SW480 (cell line): ENCODE data around the gene SLC13A5.
"Not testable (repeated sequence)": the region's sequence is repeated elsewhere in the genome, so short reads cannot be mapped to it uniquely, and the experiment has no call there.

Experiments
- DNase-seq: peaks from one replicate; pipeline ENCODE4 v3.0.0-alpha.2; 2016; ENCODE audit warnings: low spot score

SLC13A5 gene

DNA sequence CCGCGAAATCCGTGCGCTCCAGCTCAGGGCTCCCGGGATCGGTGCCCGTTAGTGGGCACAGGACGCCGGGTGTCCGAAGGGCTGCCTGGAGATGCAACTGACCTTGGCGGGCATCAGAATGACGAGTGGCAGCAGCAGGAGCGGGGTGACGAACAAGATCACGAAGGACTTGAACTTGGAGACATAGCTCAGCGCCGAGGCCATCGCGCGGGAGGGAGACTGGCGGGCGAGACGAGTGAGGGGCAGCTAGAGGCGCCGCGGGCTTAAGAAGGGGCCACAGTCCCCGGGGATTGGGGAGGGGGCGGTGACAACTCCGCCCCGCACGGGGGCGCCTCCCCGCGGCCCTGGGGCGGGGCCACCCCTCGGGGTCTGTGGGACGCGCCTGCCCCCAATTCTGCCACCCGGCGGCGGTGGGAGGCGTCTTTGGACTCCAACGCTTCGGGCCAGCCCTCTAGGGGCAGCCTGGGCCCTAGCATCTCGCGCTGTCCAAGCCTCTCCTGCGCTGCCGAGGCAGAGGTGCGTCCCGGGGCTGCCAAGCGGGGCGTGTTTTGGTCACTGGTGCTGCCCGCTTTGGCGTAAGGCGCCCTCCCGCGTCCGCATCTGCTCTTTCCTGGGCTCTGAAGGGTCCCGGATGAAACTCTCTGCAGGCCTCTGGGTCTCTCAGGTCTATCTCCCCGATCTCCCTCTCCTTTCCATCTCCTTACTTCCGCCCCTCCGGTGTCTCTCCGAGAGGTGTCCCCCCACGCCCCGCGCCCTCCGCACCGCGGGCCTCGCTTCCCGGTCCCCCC, at the start of gene SLC13A5:
SLC13A5 (minus strand) TSS at position 240 of the 788 bp plus-strand sequence; CDS start at position 204, 36 bp downstream.
- no peak for DNase-seq

- DNase-seq, result no peak
These were observed 48.6 kb upstream of the SLC13A5 start for GRCh38 chr17:6761779-6762178.

DNA sequence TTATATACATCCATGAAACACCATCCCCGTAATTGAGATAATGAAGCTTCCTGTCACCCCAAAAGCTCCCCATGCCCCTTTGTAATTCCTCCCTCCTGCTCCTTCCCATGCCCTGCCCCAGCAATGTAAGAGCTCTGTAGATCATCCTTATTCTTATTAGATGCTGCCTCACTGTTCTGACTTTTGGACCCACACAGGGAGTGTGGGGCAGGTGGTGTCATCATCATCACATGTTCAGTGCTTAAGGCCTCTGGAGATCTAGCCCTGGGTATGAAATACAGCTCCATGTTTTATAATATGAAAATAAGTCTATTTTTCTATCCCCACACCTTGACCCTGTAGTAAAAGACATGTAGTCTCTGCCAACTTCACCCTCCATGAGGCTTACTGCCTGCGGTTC, 44.6 kb upstream of the SLC13A5 start:
- DNase-seq, result no peak

GRCh38 chr17:6756425-6757031, 43.4 kb upstream of the SLC13A5 start:
- no peak for DNase-seq

DNA sequence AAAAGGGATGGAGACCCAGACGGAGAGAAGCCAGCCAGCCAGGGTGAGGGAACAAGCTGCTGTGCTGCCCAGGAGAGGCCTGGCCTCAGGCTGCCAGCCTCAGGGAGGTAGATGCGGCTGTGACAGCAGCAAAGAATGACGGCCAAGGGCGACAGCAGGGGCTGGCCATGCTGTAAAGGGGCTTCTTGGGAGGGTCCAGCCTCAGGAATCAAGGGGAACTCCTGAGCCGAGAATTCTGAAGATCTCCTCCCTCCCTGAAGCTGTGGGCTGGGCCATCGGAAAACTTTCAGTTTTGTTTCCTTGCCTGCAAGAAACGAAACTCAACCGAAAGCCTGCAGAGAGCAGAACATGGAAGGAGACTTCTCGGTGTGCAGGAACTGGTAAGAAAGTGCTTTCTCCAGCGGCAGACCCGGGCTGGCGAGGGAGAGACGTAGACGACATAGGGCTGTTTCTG, 42.6 kb upstream of the SLC13A5 start, which contains the start of gene XAF1:
XAF1 (plus strand) TSS at position 316 of the 454 bp plus-strand sequence; CDS start at position 349, 33 bp downstream.
- no peak for DNase-seq

DNA sequence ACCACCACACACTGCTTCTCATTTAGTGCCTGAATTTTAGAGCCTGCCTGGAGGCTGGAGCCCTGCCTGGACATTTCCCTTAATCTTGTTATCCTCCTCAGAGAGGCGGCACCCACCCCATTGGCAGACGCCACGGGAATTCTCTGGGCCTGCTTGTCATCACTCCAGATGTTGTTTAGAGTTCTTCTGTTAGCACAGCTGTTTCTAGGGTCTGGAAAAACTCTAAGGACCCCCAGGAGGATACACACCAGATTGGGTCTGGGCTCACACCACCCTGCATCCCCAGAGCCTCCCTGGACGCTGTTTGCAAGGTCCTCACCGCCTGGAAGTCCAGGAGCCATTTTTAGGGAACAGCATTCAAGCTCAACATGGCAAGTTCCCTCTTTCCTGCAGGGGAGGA, 42.1 kb upstream of the SLC13A5 start:
- no peak for DNase-seq

DNA sequence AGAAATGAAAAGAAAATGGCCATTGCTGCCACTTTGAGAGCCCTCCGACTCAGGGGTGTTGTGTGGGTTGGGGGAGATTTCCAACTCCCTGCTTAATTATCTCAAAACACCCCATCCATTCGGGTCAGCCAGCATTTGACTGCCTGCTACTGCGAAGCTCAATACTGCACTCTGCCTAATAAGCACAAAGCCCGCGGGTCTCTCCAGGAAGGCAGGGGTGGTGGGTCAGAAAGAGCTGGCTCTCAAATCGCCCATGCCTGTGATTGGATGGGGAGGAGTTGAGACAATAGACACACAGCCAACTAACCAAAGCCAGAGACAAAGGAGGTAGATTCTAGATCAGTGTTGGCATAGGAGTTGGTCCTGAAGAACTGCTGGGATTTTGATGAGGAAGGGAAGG, 40.4 kb upstream of the SLC13A5 start:
- DNase-seq, result peak; percentile 49

DNA sequence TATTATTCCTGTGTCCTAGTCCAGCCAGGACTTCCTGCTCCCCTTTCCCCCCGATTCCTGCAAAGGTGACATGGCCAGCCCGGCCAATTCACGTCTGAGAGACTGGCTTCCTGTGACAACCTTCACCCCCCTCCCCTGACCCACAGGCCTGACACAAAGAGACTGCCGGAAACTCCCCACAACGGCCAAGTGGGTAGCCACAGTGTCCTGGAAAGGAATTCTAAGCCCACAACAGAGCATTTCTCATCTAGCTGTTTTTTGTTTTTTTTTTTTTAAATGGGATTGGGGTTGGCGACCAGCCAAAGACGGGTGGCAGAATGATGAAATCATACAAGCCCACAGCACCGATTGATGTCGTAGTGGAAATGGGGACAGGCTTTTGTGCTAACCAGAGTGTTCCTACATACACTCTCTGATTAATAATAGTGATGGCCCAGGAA, 39.9 kb upstream of the SLC13A5 start:
- DNase-seq, result peak; percentile 99

- DNase-seq, result peak; percentile 99
These were observed 39.1 kb upstream of the SLC13A5 start for GRCh38 chr17:6752068-6752909.

GRCh38 chr17:6749519-6749918, 36.4 kb upstream of the SLC13A5 start:
- peak; percentile 18 for DNase-seq

DNA sequence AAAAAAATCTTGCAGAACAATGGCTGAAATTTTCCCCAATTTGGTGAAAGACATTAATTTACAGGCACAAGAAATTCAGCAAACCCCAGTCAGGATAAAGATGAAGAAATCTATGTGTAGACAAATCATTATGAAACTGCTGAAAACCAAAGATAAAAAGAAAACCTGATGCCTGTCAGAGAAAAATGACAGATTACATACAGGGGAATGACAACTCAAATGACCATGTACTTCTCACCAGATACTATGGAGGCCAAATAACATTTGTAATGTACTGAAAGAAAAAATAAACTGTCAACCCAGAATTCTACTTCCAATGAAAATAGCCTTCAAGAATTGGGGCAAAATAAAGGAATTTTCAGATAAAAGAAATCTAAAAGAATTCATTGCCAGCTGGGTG, 35.4 kb upstream of the SLC13A5 start:
- no peak for DNase-seq

GRCh38 chr17:6746665-6747064, 33.5 kb upstream of the SLC13A5 start:
- DNase-seq, result not testable (repeated sequence)

DNA sequence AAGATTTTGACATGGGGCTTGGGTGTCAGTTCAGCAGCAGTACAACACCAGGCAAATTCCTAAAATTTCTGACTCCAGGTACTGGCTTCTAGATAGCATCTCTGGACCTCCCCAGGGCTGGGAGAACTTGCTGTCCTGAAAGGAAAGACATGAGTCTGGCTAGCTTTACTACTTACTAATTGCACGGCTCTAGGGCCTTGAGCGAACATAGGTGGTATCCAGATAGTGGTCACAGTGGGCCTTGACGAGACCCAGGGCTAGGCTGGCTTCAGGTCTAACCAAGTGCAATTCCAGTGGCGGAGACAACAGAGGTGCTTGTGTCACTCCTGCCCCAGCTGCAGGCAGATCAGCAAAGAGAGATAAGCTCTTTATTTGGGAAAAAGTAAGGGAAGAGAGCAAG, 16.4 kb upstream of the SLC13A5 start:
- DNase-seq, result no peak

- DNase-seq, result no peak
These were observed 10.8 kb upstream of the SLC13A5 start for GRCh38 chr17:6724009-6724408.

- no peak for DNase-seq
These were observed 8.6 kb upstream of the SLC13A5 start for GRCh38 chr17:6721744-6722143.

- no peak for DNase-seq
These were observed 3.6 kb upstream of the SLC13A5 start for GRCh38 chr17:6716736-6717135.

DNA sequence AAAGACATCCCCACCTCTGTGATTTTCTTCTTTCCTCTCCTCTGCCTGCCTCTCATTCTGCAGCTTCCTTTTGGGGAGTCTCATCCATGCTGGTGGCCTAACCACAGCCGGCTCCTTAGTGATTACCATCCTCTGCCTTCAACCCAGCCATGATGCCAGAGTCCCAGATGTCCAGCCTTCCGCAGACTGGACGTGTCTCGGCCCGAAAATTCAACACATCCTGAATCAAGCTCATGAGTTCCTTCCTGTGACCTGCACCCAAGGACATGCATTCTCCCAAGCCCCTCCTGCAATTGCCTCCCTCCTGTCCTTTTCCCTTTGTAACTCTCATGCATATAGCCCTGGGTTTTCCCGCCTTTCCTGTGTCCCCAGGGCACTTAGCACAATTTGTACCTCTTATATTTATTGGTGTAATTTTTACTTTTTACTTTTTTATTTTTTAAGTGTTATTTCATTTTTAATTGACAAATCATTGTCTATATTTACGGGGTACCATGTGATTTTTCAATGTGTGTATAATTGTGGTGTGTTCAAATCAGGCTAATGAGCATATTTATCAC, 1.2 kb upstream of the SLC13A5 start:
- no peak for DNase-seq

- DNase-seq, result no peak
These were observed 726 bp upstream of the SLC13A5 start for GRCh38 chr17:6713918-6714271.

GRCh38 chr17:6712854-6713129, 377 bp downstream of the SLC13A5 start:
- DNase-seq, result no peak

- DNase-seq, result peak; percentile 71
These were observed 913 bp downstream of the SLC13A5 start for GRCh38 chr17:6712058-6712853.

GRCh38 chr17:6711681-6712057, 1.5 kb downstream of the SLC13A5 start:
- no peak for DNase-seq
